HG03108 (cell line): Measurements from ENCODE around the gene LRP2.
"Not testable (repeated sequence)": the region's sequence is repeated elsewhere in the genome, so short reads cannot be mapped to it uniquely, and the experiment has no call there.

Source experiments
- ATAC-seq: cut with Tn5 transposase; IDR thresholded peaks from one replicate; pipeline ENCODE4 v1.9.1; 2021; ENCODE audit warnings: moderate library complexity; ENCODE audit not compliant: unreplicated experiment

Gene LRP2

DNA sequence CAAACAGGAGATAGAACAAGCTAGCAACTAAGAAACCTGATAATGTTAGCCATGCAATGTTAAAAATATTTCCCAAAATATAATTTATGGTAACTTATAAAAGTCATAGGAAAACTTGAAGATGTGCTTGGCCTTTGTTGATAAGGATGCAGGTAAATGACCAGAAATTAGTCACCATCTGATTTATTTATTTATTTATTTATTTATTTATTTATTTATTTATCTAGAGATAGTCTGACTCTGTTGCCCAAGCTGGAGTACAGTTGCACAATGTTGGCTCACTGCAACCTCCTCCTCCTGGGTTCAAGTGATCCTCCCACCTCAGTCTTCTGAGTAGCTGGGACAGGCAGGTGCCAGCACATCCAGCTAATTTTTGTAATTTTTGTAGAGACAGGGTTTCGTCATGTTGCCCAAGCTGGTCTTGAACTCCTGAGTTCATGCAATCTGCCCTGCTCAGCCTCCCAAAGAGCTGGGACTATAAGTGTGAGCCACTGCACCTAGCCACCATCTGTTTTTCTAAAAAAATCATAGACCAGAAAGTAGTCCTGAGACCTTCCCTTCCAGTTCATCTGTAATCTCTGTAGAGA is 183.4 kb downstream of the LRP2 start:
- ATAC-seq: no peak

GRCh38 chr2:169178364-169178763 is 184.0 kb downstream of the LRP2 start:
- ATAC-seq: no peak

DNA sequence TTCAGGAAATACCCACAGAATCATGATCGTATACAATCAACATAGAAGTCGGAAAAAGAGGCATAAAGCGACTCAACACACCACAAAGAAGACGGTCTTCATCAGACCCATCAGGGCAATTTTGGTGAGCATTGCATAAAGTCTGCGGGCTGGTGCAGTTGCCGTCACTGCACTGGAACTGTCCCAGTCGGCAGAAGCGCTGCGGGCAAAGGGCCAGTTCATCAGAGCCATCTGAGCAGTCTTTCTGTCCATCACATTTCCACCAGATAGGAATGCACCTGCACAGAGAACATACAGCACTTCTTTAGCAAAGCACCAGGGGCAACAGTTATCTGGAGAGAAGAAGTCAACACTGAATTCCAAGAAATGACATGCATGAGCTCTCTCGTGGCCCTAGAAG is 187.2 kb downstream of the LRP2 start:
- no peak for ATAC-seq

DNA sequence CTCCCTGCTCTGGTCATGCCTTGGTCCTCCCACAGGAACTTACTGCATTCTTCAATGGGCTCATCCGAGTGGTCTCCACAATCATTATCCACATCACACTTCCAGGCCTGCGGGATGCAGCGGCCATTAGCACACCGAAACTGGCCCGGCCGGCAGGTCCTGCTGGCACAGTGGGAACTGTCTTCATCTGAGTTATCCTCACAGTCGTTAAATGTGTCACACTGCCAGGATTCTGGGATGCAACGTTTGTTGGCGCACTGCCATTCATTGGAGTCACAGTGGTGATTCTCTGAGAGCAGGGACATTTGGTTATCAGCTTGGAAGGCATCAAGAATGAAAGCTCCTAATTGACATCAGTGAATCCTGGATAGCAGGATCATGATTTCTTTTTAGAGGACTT is 188.5 kb downstream of the LRP2 start:
- no peak for ATAC-seq

DNA sequence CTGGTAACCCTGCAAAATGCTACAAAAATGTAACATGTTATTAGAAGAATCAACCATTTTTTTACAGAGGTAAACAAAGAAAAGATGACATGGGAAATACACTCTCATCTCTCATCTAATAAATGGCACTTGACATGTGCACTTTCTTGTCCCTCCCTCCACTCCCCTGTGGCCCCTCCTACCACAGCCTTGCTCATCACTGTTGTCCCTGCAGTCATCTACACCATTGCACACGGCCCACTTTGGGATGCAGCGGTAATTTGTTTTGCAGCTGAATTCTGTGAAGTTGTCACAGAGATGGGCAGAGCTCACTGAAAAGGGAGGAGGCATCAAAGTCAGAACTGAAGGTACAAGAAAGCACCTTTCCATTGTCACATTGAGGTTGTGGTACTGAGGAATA is 189.4 kb downstream of the LRP2 start:
- ATAC-seq: no peak

GRCh38 chr2:169172151-169172735 is 190.1 kb downstream of the LRP2 start:
- ATAC-seq: no peak

- no peak for ATAC-seq
Measured at GRCh38 chr2:169165791-169166190, 196.5 kb downstream of the LRP2 start.

DNA sequence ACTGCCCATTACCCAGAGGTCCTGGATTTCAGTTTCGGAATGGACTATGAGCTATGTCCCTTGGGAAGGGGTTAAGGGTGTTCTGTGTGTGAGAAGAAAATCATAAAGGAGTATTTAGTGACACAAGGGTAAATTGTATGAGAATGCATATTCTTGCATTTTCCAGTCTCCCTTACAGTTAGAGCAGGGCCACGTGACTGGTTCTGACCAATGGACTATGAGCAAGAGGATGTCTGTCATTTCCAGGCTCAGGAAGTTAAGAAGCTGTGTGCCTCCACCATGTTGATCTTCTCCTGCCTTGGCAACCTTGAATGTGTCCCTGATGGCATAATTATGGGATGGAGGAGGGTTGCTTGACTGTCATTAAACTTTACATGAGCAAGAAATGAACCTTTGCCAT is 198.0 kb downstream of the LRP2 start:
- ATAC-seq: no peak

- ATAC-seq: no peak
Measured at GRCh38 chr2:169162613-169163012, 199.7 kb downstream of the LRP2 start.

DNA sequence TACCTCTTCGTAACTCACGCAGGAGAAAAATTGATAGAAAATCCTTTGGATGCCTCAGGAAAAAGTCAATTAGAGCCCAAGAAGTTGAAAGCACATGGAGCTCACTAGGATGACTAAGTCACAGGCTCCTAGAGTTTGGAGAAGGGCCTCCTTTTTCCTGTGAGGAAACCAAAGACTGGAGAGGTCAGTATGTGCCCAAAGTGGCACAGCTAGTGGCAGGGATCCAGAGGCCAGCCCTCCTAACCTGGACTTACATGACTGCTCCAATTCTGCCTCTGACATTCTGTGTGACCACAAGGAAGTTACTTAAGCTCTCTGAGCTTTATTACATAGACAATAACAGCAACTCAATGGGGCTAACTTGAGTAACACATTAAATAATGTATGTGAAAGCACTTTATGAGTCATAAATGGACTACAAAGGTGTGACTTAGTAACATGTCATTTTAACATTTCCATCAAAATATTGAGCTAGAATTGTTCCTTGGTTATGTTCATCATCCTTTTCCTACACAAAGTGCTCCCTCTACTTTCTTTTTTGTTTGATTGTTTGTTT is 201.3 kb downstream of the LRP2 start:
- ATAC-seq: no peak

DNA sequence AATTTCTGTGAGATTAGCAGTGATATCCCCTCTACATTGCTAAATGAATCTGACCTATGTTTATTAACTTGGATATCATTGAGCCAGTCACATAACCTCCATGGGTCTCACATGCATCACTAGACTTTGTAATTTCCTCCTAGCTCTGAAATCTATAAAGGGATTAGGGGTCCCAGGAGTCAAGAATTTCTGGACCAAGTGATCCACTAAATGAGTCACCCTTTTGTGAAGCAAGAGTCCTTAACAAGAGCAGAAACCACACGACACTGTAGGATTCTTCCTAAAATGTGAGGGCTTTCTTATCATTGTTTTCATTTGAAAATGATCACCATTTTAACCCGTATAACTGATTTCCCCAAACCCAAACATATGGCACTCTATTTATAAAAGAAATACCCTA is 202.6 kb downstream of the LRP2 start:
- no peak for ATAC-seq

- no peak for ATAC-seq
Measured at GRCh38 chr2:169158874-169159273, 203.5 kb downstream of the LRP2 start.

DNA sequence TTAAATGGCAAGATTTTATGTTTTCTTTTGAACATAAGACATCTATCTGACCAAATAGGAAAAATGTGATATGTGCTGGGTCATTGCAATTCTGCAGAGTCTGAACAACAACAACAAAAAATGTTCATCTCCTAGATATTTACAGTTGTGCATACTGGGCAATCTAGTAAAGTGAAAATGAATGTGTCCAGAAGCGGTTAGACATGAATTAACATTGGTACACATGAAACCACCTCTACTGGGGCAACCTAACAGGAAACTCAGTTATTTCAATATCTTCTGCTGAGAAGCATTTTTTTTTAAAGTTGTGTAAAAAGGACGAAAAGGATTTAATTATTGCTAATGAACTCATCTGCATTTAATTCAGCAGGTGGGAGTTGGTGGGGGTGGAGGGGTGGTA is 216.1 kb downstream of the LRP2 start:
- no peak for ATAC-seq

- ATAC-seq: no peak
Measured at GRCh38 chr2:169143998-169144397, 218.3 kb downstream of the LRP2 start.

- ATAC-seq: no peak
Measured at GRCh38 chr2:169141713-169142352, 220.5 kb downstream of the LRP2 start.

DNA sequence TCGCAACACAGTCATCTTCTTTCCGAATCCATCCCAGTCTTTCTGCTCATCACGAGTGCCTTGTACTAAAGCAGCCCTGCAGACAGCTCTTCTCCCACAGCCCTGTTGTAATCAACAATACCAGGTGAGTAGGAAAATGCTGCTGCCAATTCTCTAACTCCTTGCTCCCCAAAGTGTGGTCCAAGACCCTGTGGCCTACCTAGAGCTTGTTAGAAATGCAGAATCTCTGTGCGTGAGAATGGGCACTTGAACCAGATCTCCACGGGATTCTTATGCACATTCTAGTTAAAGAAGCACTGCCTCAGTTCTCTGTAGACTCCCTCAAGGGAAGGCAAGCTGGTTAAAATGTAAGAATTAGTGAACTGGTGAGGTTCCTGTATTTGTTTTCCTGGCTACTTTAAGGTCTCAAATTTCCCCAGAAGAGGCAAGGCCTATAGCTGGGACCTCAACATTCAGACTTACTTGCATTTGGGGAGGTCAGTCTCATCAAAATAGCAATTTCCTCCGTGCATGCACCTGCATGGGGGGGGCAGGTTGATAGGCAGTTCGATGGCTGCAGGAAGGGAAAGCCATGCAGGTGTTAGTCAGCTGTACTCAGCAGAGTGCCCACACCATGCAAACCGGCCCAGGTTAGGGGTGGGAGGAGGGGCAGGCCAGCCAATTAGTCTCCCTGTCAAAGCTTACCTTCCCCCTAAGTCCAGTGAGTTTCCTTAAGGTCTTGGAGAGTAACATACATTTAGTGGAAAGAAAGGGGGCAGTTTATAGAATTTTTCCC is 222.2 kb downstream of the LRP2 start:
- no peak for ATAC-seq

DNA sequence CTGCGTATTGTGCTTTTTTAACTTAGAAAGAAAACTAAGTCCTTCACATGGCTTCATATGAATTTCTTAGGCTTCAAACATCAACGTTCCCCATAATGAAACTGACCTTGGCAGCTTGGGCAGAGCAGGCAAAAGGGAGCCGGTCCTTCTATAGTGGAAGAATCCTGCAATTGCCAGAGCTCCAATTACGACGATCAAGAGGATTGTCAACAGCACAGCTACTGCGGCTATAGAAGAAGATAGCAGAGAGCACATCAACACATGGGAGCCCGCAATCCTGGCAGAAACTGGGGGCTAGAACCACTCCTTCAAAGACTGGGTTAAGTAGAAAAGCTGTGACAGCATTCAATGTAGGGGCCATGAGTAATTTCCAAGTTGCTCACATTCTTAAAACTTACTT is 223.2 kb downstream of the LRP2 start:
- ATAC-seq: no peak

DNA sequence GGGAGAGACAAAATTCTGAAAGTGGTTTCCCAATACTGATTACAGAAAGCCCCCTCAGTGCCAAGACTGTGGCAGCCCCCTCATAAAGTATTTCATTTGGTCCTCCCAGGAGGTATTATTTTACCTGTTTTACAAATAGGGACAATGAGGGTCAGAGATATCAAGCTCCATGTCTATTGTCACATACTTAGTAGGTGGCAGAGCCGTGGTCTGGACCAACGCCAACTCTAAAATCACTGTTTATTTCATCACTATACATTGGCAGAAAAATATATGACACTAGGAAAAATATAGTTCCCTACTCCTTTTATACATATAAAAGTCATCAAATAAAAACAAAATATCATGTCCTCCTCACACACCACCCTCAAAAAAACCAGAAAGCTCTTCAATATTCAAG is 224.4 kb downstream of the LRP2 start:
- ATAC-seq: no peak

DNA sequence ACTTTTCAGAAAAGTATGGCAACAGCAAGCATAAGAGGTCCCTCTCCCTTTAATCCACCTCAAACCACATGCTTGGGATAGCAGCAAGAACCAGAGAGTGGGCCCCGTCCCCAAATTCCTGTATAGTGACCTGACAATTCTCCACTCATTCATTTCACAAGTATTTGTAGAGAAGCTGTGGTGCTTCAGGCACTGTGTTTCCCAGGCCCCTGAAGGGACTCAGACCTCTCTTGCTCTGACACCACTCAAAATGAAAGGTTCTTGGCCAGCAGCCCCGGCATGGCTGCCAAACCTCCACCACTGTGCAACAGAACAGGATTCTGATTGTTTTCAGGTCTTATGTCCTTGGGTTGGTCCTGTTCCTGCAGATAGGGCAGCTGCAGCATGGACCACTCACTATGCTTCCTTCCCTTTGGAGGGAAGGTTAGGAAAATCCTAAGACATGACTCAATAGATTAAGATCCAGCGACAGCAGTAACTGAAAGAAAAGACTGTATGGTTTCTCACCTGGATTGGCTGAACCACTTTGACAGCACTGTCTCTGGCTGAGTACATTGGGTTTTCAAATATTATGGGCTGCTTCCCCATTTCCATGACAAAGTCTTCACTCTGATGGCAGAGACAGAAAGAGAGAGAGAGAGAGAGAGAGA is 225.3 kb downstream of the LRP2 start:
- no peak for ATAC-seq

GRCh38 chr2:169136428-169136827 is 225.9 kb downstream of the LRP2 start:
- ATAC-seq: not testable (repeated sequence)

DNA sequence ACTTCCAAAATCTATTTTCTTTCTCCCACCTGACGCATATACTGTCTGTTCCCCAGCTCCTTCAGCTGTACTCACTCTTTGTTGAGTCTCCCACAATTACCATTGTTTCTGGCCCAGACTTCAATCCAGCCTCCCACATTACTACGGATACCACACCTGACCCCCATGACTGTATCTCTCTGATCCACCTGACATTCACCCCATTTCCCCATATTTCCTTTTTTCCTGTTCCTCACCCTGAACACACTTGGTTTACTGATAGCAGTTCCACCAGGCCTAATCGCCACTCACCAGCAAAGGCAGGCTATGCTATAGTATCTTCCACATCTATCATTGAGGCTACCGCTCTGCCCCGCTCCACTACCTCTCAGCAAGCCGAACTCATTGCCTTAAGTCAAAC is 228.1 kb downstream of the LRP2 start:
- not testable (repeated sequence) for ATAC-seq
